Retinal pigment epithelial cell (primary cell): ENCODE data around the gene SNX10.

Experiments
- DNase-seq: peaks from one replicate; pipeline ENCODE4 v3.0.0-alpha.2; 2010; ENCODE audit warnings: low read depth
- H3K4me3 ChIP-seq: 2 replicates; pipeline ENCODE4 v1.5.1; 2011; ENCODE audit warnings: mild to moderate bottlenecking, low read length, control low read depth, moderate library complexity
- TF ChIP-seq, protein P1 (sequence below): conservative IDR thresholded peaks from 2 replicates; pipeline ENCODE4 v1.5.1; 2011; ENCODE audit warnings: low read depth, low read length, control low read depth, inconsistent platforms

SNX10 gene

DNA sequence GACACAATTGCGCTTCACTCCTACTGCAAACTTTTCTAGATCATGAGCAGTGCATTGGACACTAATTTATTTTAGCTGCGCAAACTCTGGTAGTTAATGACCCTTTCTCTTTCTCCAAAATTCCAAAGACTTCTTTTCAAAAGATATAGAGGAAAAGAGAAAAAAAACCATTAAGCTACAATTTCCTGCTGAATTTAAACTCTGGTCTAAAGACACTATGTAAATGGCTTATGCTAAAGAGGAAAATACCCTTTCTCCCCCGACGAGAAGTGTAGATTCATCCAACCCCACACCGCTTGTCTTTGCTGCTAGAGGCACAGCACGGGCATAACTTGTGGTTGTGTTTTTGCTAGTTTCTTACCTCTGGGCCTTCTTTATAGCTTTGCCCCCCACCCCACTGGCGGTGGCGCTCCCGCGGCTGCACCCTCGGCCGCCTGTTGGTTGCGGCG is 84.1 kb downstream of the SNX10 start:
- TF ChIP-seq, protein P1, sequence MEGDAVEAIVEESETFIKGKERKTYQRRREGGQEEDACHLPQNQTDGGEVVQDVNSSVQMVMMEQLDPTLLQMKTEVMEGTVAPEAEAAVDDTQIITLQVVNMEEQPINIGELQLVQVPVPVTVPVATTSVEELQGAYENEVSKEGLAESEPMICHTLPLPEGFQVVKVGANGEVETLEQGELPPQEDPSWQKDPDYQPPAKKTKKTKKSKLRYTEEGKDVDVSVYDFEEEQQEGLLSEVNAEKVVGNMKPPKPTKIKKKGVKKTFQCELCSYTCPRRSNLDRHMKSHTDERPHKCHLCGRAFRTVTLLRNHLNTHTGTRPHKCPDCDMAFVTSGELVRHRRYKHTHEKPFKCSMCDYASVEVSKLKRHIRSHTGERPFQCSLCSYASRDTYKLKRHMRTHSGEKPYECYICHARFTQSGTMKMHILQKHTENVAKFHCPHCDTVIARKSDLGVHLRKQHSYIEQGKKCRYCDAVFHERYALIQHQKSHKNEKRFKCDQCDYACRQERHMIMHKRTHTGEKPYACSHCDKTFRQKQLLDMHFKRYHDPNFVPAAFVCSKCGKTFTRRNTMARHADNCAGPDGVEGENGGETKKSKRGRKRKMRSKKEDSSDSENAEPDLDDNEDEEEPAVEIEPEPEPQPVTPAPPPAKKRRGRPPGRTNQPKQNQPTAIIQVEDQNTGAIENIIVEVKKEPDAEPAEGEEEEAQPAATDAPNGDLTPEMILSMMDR = no peak
- no peak for DNase-seq
- peak overlapping the region; percentile 37 for H3K4me3 ChIP-seq

DNA sequence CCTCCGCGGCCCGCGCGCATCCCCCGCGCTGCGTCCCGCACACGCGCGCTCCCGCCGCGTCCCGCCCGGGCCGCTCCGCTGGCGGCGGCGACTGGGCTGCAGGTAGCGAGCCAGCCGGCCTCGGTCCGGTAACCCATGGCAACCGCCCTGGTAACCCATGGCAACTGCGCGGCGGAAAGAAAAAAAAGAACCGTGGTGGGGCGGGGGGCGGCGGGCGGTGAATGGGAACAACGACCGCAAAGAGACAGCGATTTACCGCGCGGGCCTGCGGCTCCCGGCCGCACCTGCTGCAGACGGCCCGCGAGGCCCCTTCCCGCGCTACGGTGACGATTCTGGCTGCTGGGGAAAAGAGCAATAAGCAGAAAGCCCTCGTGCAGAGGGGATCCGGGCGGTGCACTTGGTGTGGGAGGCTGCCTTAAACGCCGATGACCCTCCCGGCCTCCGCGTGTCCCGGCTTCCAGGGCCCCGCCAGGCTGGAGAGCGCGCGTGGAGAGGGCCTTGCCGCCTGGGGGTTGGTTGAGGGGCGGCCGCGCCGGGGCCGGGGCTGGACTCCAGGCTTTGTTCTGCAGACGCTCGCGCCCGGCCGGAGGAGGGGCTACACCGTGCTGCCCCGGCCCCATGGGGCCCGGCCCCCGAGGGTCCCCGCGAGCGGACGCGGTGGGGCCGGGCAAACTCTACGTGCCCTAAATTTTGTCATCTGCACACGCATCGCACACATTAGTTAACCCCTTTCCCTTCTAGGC is 84.7 kb downstream of the SNX10 start:
- peak overlapping the region; percentile 52 for H3K4me3 ChIP-seq
- DNase-seq = no peak

GRCh38 chr7:26378016-26378415 is 86.4 kb downstream of the SNX10 start:
- TF ChIP-seq, protein P1 = no peak
- DNase-seq = no peak
- H3K4me3 ChIP-seq = no peak overlapping the region

More for the DNA sequence above, 84.7 kb downstream of the SNX10 start:
- TF ChIP-seq, protein P1 = no peak

GRCh38 chr7:26379711-26380110 is 88.0 kb downstream of the SNX10 start:
- no peak for DNase-seq
- TF ChIP-seq, protein P1 = no peak

GRCh38 chr7:26381476-26382353 is 90.1 kb downstream of the SNX10 start:
- TF ChIP-seq, protein P1 = no peak
- no peak for DNase-seq
- H3K4me3 ChIP-seq = no peak overlapping the region

More at GRCh38 chr7:26379711-26380110, 88.0 kb downstream of the SNX10 start:
- H3K4me3 ChIP-seq = no peak overlapping the region

DNA sequence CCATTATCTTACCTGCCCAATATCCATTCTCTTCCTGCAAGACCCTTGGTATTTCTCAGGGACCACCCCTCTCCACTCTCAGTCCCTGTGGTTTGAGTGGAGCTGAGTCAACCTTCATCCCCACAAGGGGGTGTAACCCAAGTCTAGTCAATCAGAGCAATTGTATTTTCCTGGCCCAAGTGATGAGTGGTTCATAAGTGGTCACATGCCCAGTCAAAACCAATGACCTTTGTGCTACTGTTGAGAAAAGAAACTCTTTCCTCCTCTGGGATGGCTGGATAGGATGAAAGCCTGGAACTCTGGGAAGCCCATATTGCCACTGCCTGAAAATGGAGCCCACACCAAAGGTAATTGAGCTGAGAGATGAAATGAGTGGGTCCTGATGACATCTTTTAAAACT is 93.6 kb downstream of the SNX10 start:
- TF ChIP-seq, protein P1 = no peak
- H3K4me3 ChIP-seq = no peak overlapping the region
- no peak for DNase-seq
